Neural progenitor cell (in vitro differentiated cells): Measurements from ENCODE around the gene ANKMY1.

Experiments
- EZH2 ChIP-seq: fragments of 200-600 bp; sonication (generic); IDR thresholded peaks from 2 replicates; pipeline ENCODE4 v1.6.1; 2017; ENCODE audit warnings: antibody characterized with exemption, mild to moderate bottlenecking, moderate library complexity
- EZH2phosphoT487 ChIP-seq: fragments of 200-600 bp; sonication (generic); IDR thresholded peaks from 2 replicates; pipeline ENCODE4 v1.6.1; 2017; ENCODE audit warnings: antibody characterized with exemption
- TF ChIP-seq, protein P1 (sequence below): fragments of 200-600 bp; sonication (generic); IDR thresholded peaks from 2 replicates; pipeline ENCODE4 v1.5.1; 2017; ENCODE audit warnings: antibody characterized with exemption, mild to moderate bottlenecking

DNA sequence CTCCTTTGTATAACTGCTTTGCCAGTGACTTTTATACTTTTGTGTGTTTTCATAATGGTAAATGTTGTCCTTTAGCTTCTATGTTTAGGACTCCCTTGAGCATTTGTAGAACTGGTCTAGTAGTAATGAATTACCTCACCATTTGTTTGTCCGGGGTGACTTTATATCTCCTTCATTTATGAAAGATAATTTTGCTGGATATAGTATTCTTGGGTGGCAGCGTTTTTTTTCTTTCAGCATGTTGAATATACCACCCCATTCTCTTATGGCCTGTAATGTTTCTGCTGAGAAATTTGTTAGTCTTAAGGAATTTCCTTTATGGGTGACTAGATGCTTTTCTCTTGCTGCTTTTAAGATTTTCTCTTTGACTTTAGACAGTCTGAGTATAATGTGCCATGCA is 66.3 kb downstream of the ANKMY1 start:
- TF ChIP-seq EZH2 = no peak
- TF ChIP-seq, protein P1, sequence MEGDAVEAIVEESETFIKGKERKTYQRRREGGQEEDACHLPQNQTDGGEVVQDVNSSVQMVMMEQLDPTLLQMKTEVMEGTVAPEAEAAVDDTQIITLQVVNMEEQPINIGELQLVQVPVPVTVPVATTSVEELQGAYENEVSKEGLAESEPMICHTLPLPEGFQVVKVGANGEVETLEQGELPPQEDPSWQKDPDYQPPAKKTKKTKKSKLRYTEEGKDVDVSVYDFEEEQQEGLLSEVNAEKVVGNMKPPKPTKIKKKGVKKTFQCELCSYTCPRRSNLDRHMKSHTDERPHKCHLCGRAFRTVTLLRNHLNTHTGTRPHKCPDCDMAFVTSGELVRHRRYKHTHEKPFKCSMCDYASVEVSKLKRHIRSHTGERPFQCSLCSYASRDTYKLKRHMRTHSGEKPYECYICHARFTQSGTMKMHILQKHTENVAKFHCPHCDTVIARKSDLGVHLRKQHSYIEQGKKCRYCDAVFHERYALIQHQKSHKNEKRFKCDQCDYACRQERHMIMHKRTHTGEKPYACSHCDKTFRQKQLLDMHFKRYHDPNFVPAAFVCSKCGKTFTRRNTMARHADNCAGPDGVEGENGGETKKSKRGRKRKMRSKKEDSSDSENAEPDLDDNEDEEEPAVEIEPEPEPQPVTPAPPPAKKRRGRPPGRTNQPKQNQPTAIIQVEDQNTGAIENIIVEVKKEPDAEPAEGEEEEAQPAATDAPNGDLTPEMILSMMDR = no peak
- no peak for TF ChIP-seq EZH2phosphoT487
